ENCODE data around the gene TRPV2. TPM values are rescaled to one million over a fixed set of nuclear protein-coding genes. Genes with fewer than 3 reads are reported as not detected.

The TRPV2 gene
- total and polyA plus RNA-seq, 4 donors: 8.5 to 40.3 (median 30.6) TPM

- ATAC-seq (ENCODE audit: low FRiP score) (peak; percentile 9), DNase-seq (no peak)
- Histone ChIP-seq H3K9me3 (ENCODE audit: control insufficient read depth, low read length) (no peaks in the 10 kb centered on the region), H3K4me3 (ENCODE audit: low read length in 2 of 2) (no peak overlapping the region), H3K4me1 (ENCODE audit: control insufficient read depth in 1 of 2, insufficient read depth in 2 of 2, low read length in 2 of 2) (no peaks in the 10 kb centered on the region), H3K27ac (ENCODE audit: low read depth in 1 of 2, low read length in 2 of 2) (peak overlapping the region in 1 of 2 donors; percentile 18), H3K27me3 (ENCODE audit: control insufficient read depth in 1 of 2, insufficient read depth in 2 of 2, low read length in 1 of 2) (no peaks in the 10 kb centered on the region), H3K36me3 (ENCODE audit: control insufficient read depth in 1 of 2, insufficient read depth in 2 of 2, low read length in 1 of 2) (no peaks in the 10 kb centered on the region)
- intact Hi-C loops (cut with DNase I): no loop called here
- 10 to 17% methylated on average over 6 of the region's 6 CpGs for WGBS, 2 donors
These were observed 63.3 kb downstream of the TRPV2 start for GRCh38 chr17:16478649-16479048.

DNA sequence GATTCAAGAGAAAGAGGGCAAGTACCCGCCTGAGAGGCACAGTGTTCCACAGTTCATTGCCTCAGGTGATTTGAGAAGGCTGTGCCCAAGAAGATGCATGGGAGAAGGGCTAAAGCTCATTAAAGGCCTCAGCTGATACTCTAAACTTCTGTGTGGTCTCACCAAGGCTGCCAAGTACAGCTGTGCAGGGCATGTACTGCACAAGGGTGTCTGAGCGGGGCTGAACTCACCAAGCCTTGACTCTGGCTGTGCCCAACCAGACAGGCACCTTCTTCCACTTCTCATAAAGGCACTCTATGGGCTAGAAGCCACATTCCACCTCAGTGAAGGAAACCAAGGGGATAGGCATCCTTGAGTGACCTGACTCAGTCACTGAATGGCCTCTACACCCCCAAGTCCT, 63.9 kb downstream of the TRPV2 start:
- Histone ChIP-seq H3K36me3 (ENCODE audit: control insufficient read depth in 1 of 2, insufficient read depth in 2 of 2, low read length in 1 of 2) (no peaks in the 10 kb centered on the region), H3K27me3 (ENCODE audit: control insufficient read depth in 1 of 2, insufficient read depth in 2 of 2, low read length in 1 of 2) (no peaks in the 10 kb centered on the region), H3K27ac (ENCODE audit: low read depth in 1 of 2, low read length in 2 of 2) (no peak overlapping the region), H3K4me3 (ENCODE audit: low read length in 2 of 2) (no peak overlapping the region), H3K9me3 (ENCODE audit: control insufficient read depth, low read length) (no peaks in the 10 kb centered on the region), H3K4me1 (ENCODE audit: control insufficient read depth in 1 of 2, insufficient read depth in 2 of 2, low read length in 2 of 2) (no peaks in the 10 kb centered on the region)
- ATAC-seq (ENCODE audit: low FRiP score) (no peak), DNase-seq (no peak)
- 89 to 96% methylated on average over 2 of the region's 2 CpGs for WGBS, 2 donors
- intact Hi-C loops (cut with DNase I): no loop called here

DNA sequence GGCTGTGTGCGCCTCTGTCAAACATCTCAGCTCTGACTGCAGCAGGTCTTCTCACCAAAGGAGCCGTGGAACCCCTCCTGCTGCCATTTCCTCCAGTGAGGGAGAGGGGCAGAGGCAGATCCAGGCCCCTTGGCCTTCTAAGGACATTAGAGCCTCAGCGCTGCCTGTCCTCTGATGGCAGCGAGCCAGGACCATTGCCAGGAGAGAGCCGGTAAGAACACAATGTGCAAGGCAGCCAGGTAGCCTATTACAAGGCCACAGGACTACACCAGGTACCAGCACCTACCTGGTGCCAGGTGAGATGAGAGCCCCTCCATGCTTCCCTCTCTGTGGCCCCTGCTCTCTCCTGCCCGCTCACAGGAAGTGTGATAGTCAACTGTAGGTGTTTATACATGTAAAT, 65.6 kb downstream of the TRPV2 start:
- H3K9me3 ChIP-seq (ENCODE audit: control insufficient read depth, low read length): no peaks in the 10 kb centered on the region
- DNase-seq: no peak
- H3K4me1 ChIP-seq (ENCODE audit: control insufficient read depth in 1 of 2, insufficient read depth in 2 of 2, low read length in 2 of 2): peaks cover 0 to 2% of the 10 kb centered on the region in 2 donors

GRCh38 chr17:16482253-16482652, 66.9 kb downstream of the TRPV2 start:
- Histone ChIP-seq H3K4me3 (ENCODE audit: low read length in 2 of 2) (no peak overlapping the region), H3K9me3 (ENCODE audit: control insufficient read depth, low read length) (no peaks in the 10 kb centered on the region), H3K27ac (ENCODE audit: low read depth in 1 of 2, low read length in 2 of 2) (no peak overlapping the region), H3K4me1 (ENCODE audit: control insufficient read depth in 1 of 2, insufficient read depth in 2 of 2, low read length in 2 of 2) (peaks cover 0 to 2% of the 10 kb centered on the region in 2 donors), H3K36me3 (ENCODE audit: control insufficient read depth in 1 of 2, insufficient read depth in 2 of 2, low read length in 1 of 2) (no peaks in the 10 kb centered on the region), H3K27me3 (ENCODE audit: control insufficient read depth in 1 of 2, insufficient read depth in 2 of 2, low read length in 1 of 2) (no peaks in the 10 kb centered on the region)
- WGBS, 2 donors: 94 to 95% methylated on average over 8 of the region's 8 CpGs
- DNase-seq (no peak), ATAC-seq (ENCODE audit: low FRiP score) (no peak)
- intact Hi-C loops (cut with DNase I): no loop called here

More for the DNA sequence above, 65.6 kb downstream of the TRPV2 start:
- no peaks in the 10 kb centered on the region for H3K36me3 ChIP-seq (ENCODE audit: control insufficient read depth in 1 of 2, insufficient read depth in 2 of 2, low read length in 1 of 2)
- ATAC-seq (ENCODE audit: low FRiP score): no peak
- WGBS, 2 donors: 88 to 96% methylated on average over 6 of the region's 6 CpGs
- no peak overlapping the region for H3K27ac ChIP-seq (ENCODE audit: low read depth in 1 of 2, low read length in 2 of 2)
- H3K27me3 ChIP-seq (ENCODE audit: control insufficient read depth in 1 of 2, insufficient read depth in 2 of 2, low read length in 1 of 2): no peaks in the 10 kb centered on the region
- intact Hi-C loops (cut with DNase I): no loop called here
- H3K4me3 ChIP-seq (ENCODE audit: low read length in 2 of 2): no peak overlapping the region

GRCh38 chr17:16483021-16483645, 67.8 kb downstream of the TRPV2 start:
- 94 to 97% methylated on average over 8 of the region's 8 CpGs for WGBS, 2 donors
- DNase-seq (no peak), ATAC-seq (ENCODE audit: low FRiP score) (no peak)
- Histone ChIP-seq H3K27ac (ENCODE audit: low read depth in 1 of 2, low read length in 2 of 2) (no peak overlapping the region), H3K36me3 (ENCODE audit: control insufficient read depth in 1 of 2, insufficient read depth in 2 of 2, low read length in 1 of 2) (no peaks in the 10 kb centered on the region), H3K4me3 (ENCODE audit: low read length in 2 of 2) (no peak overlapping the region), H3K9me3 (ENCODE audit: control insufficient read depth, low read length) (no peaks in the 10 kb centered on the region), H3K27me3 (ENCODE audit: control insufficient read depth in 1 of 2, insufficient read depth in 2 of 2, low read length in 1 of 2) (no peaks in the 10 kb centered on the region), H3K4me1 (ENCODE audit: control insufficient read depth in 1 of 2, insufficient read depth in 2 of 2, low read length in 2 of 2) (peaks cover 0 to 2% of the 10 kb centered on the region in 2 donors)
- intact Hi-C loops (cut with DNase I): no loop called here

- intact Hi-C loops (cut with DNase I): no loop called here
- peak; percentile 14 for ATAC-seq (ENCODE audit: low FRiP score)
- H3K9me3 ChIP-seq (ENCODE audit: control insufficient read depth, low read length): no peaks in the 10 kb centered on the region
- no peak overlapping the region for H3K4me3 ChIP-seq (ENCODE audit: low read length in 2 of 2)
- no peak overlapping the region for H3K27ac ChIP-seq (ENCODE audit: low read depth in 1 of 2, low read length in 2 of 2)
- no peaks in the 10 kb centered on the region for H3K27me3 ChIP-seq (ENCODE audit: control insufficient read depth in 1 of 2, insufficient read depth in 2 of 2, low read length in 1 of 2)
- WGBS, 2 donors: 8 to 15% methylated on average over 19 of the region's 19 CpGs
- H3K36me3 ChIP-seq (ENCODE audit: control insufficient read depth in 1 of 2, insufficient read depth in 2 of 2, low read length in 1 of 2): no peaks in the 10 kb centered on the region
- peak in 1 of 2 donors; percentile 43 for DNase-seq
- H3K4me1 ChIP-seq (ENCODE audit: control insufficient read depth in 1 of 2, insufficient read depth in 2 of 2, low read length in 2 of 2): peaks cover 0 to 2% of the 10 kb centered on the region in 2 donors
These were observed 69.2 kb downstream of the TRPV2 start for GRCh38 chr17:16484445-16485175.

Other genes with a start within 250 kb of the TRPV2 start
- 100 to 1,000 TPM; 134 to 144 TPM for gene NCOR1, start 200.0 kb upstream of the TRPV2 start, total RNA-seq
- 100 to 1,000 TPM; 147 to 323 TPM for gene NCOR1, start 200.0 kb upstream of the TRPV2 start, polyA plus RNA-seq
- gene PIGL, start 198.4 kb upstream of the TRPV2 start, total RNA-seq: 10 to 100 TPM; 53.3 to 53.4 TPM
- 10 to 100 TPM in 1 of 2 donors, not detected in 1; 36.1 TPM for gene PIGL, start 198.4 kb upstream of the TRPV2 start, polyA plus RNA-seq
- 10 to 100 TPM in 1 of 2 donors, 1 to 10 TPM in 1; 9.5 to 24.8 TPM for gene CENPV, start 62.1 kb upstream of the TRPV2 start, total RNA-seq
- 10 to 100 TPM; 17.2 to 33.8 TPM for gene CENPV, start 62.1 kb upstream of the TRPV2 start, polyA plus RNA-seq
- gene UBB, start 34.5 kb upstream of the TRPV2 start, total RNA-seq: 100 to 1,000 TPM; 809 to 914 TPM
- gene UBB, start 34.5 kb upstream of the TRPV2 start, polyA plus RNA-seq: 1,000 to 10,000 TPM in 1 of 2 donors, 100 to 1,000 TPM in 1; 929 to 1,130 TPM
- gene LRRC75A, start 76.6 kb downstream of the TRPV2 start, total RNA-seq: 1 to 10 TPM; 2.4 to 4.8 TPM
- 10 to 100 TPM in 1 of 2 donors, 1 to 10 TPM in 1; 3.9 to 14.1 TPM for gene LRRC75A, start 76.6 kb downstream of the TRPV2 start, polyA plus RNA-seq
- gene ZNF287, start 153.6 kb downstream of the TRPV2 start, total RNA-seq: 1 to 10 TPM; 5.5 to 7.4 TPM
- 1 to 10 TPM; 2.1 to 4.9 TPM for gene ZNF287, start 153.6 kb downstream of the TRPV2 start, polyA plus RNA-seq
- 1 to 10 TPM; 3.4 to 7.6 TPM for gene ZNF624, start 238.3 kb downstream of the TRPV2 start, total RNA-seq
- gene ZNF624, start 238.3 kb downstream of the TRPV2 start, polyA plus RNA-seq: 1 to 10 TPM; 1.0 to 2.1 TPM